Tibial nerve (tissue), 4 donors: ENCODE measurements around the gene NLN. TPM values are rescaled to one million over a fixed set of nuclear protein-coding genes. Genes with fewer than 3 reads are reported as not detected.

Experiments
- DNase-seq, 2 donors: peaks; one replicate each; pipeline ENCODE4 v3.0.0-alpha.2; 2019; ENCODE audit warnings: low spot score in 2 of 2
- H3K27ac ChIP-seq, 4 donors: fragments of 200-600 bp; sonication (generic) in 3 of 4; one replicate each; pipeline ENCODE4 v1.5.1; 2017 to 2019; ENCODE audit warnings: mild to moderate bottlenecking in 1 of 4
- H3K27me3 ChIP-seq, 2 donors: fragments of 200-600 bp; sonication (generic) in 1 of 2; one replicate each; pipeline versions ENCODE4 v1.5.1 to v1.6.0; 2017 to 2019
- H3K36me3 ChIP-seq, 3 donors: fragments of 200-600 bp; sonication (generic); one replicate each; pipeline ENCODE4 v1.5.1; 2018 to 2019
- H3K4me1 ChIP-seq, 4 donors: fragments of 200-600 bp; sonication (generic) in 3 of 4; one replicate each; pipeline ENCODE4 v1.5.1; 2017 to 2019
- H3K4me3 ChIP-seq, 4 donors: fragments of 200-600 bp; sonication (generic) in 3 of 4; one replicate each; pipeline ENCODE4 v1.5.1; 2017 to 2019; ENCODE audit warnings: mild to moderate bottlenecking in 1 of 4, moderate library complexity in 1 of 4
- H3K9me3 ChIP-seq, 4 donors: fragments of 200-600 bp; sonication (generic) in 3 of 4; one replicate each; pipeline ENCODE4 v1.5.1; 2017 to 2019
- EP300 ChIP-seq, 2 donors: sonication (generic); formaldehyde crosslinking; IDR thresholded peaks; one replicate each; pipeline ENCODE4 v1.6.1; 2017; ENCODE audit warnings: antibody characterized with exemption in 2 of 2, mild to moderate bottlenecking in 1 of 2
- POLR2A ChIP-seq, 2 donors: fragments of 450-650 bp; IDR thresholded peaks; one replicate each; pipeline ENCODE4 v1.6.1; 2017; ENCODE audit warnings: antibody characterized with exemption in 2 of 2, mild to moderate bottlenecking in 2 of 2, moderate library complexity in 2 of 2
- WGBS, 2 donors: methylation state at CpG; one replicate each; pipeline ENCODE4 v1.1.5; 2018; 5-methylcytosine and 5-hydroxymethylcytosine counted together
- total RNA-seq, 4 donors: library from RNA; depleted of rRNA; stranded (reverse); fragments of >200 nt; gene quantifications; one replicate each; pipeline ENCODE4 v1.1.0, GENCODE V29; 2016
- TF ChIP-seq, protein P1 (sequence below), 5 experiments: fragments of 200-600 bp in 3 of 5; fragments of 450-650 bp in 2 of 5; sonication (generic) in 3 of 5; IDR thresholded peaks; one replicate each; pipeline ENCODE4 v1.5.1; 2016 to 2019; ENCODE audit warnings: antibody characterized with exemption in 5 of 5, mild to moderate bottlenecking in 3 of 5, moderate library complexity in 2 of 5

NLN gene
- total RNA-seq, 4 donors from 2014 or later = 10.9 to 28.6 (median 19.2) TPM

- no peak for DNase-seq
- Histone ChIP-seq H3K4me3 (no peak overlapping the region), H3K36me3 (no peaks in the 10 kb centered on the region), H3K4me1 (peaks cover 0 to 8% (median 0%) of the 10 kb centered on the region in 4 donors), H3K27me3 (no peaks in the 10 kb centered on the region), H3K9me3 (no peaks in the 10 kb centered on the region), H3K27ac (no peak overlapping the region)
- TF ChIP-seq EP300 (IDR thresholded peaks at IDR 0.05) (no peak), POLR2A (IDR thresholded peaks at IDR 0.05) (no peak)
- TF ChIP-seq, protein P1, sequence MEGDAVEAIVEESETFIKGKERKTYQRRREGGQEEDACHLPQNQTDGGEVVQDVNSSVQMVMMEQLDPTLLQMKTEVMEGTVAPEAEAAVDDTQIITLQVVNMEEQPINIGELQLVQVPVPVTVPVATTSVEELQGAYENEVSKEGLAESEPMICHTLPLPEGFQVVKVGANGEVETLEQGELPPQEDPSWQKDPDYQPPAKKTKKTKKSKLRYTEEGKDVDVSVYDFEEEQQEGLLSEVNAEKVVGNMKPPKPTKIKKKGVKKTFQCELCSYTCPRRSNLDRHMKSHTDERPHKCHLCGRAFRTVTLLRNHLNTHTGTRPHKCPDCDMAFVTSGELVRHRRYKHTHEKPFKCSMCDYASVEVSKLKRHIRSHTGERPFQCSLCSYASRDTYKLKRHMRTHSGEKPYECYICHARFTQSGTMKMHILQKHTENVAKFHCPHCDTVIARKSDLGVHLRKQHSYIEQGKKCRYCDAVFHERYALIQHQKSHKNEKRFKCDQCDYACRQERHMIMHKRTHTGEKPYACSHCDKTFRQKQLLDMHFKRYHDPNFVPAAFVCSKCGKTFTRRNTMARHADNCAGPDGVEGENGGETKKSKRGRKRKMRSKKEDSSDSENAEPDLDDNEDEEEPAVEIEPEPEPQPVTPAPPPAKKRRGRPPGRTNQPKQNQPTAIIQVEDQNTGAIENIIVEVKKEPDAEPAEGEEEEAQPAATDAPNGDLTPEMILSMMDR (IDR thresholded peaks at IDR 0.05) = no peak
- 86% methylated on average over 7 of the region's 7 CpGs for WGBS, 2 donors
These were observed 15.8 kb downstream of the NLN start for GRCh38 chr5:65737842-65738241.

- 73% methylated on average over 4 of the region's 4 CpGs for WGBS, 2 donors
These were observed 16.3 kb downstream of the NLN start for GRCh38 chr5:65738305-65738704.

DNA sequence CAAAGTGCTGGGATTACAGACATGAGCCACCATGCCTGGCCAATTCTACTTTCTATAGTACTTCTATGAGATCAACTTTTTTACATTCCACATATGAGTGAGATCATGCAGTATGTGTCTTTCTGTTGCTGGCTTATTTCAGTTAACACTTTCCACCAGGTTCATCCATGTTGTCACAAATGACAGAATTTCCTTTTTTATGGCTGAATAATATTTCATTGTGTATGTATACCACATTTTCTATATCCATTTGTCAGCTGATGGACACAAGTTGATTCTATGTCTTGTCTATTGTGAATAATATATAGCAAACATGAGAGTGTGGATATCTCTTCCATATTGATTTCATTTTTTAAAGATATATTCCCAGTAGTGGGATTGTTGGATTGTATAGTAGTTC, 17.2 kb downstream of the NLN start:
- no peaks in the 10 kb centered on the region for H3K9me3 ChIP-seq
- no peak for DNase-seq
- H3K4me1 ChIP-seq = peaks cover 0 to 11% (median 0%) of the 10 kb centered on the region in 4 donors
- H3K4me3 ChIP-seq = no peak overlapping the region
- TF ChIP-seq, protein P1 (IDR thresholded peaks at IDR 0.05) = no peak
- TF ChIP-seq EP300 (IDR thresholded peaks at IDR 0.05) (no peak), POLR2A (IDR thresholded peaks at IDR 0.05) (no peak)
- H3K27me3 ChIP-seq = no peaks in the 10 kb centered on the region
- no peaks in the 10 kb centered on the region for H3K36me3 ChIP-seq
- H3K27ac ChIP-seq = no peak overlapping the region

More at GRCh38 chr5:65738305-65738704, 16.3 kb downstream of the NLN start:
- H3K4me3 ChIP-seq = no peak overlapping the region
- peaks cover 0 to 11% (median 0%) of the 10 kb centered on the region in 4 donors for H3K4me1 ChIP-seq
- TF ChIP-seq EP300 (IDR thresholded peaks at IDR 0.05) = no peak
- TF ChIP-seq, protein P1 (IDR thresholded peaks at IDR 0.05) = no peak
- no peak for TF ChIP-seq POLR2A (IDR thresholded peaks at IDR 0.05)
- no peaks in the 10 kb centered on the region for H3K9me3 ChIP-seq
- no peaks in the 10 kb centered on the region for H3K27me3 ChIP-seq
- no peak for DNase-seq
- H3K36me3 ChIP-seq = no peaks in the 10 kb centered on the region
- H3K27ac ChIP-seq = no peak overlapping the region

GRCh38 chr5:65742565-65743231, 20.7 kb downstream of the NLN start:
- no peaks in the 10 kb centered on the region for H3K36me3 ChIP-seq
- DNase-seq = no peak
- WGBS, 2 donors = 24 to 25% methylated on average over 4 of the region's 4 CpGs
- H3K27ac ChIP-seq = no peak overlapping the region
- no peak for TF ChIP-seq EP300 (IDR thresholded peaks at IDR 0.05)
- TF ChIP-seq, protein P1 (IDR thresholded peaks at IDR 0.05) = peak; percentile 39 to 65 (median 60)
- no peaks in the 10 kb centered on the region for H3K27me3 ChIP-seq
- peaks cover 0 to 11% (median 0%) of the 10 kb centered on the region in 4 donors for H3K4me1 ChIP-seq
- H3K4me3 ChIP-seq = no peak overlapping the region
- no peaks in the 10 kb centered on the region for H3K9me3 ChIP-seq

- no peak overlapping the region for H3K27ac ChIP-seq
- TF ChIP-seq POLR2A (IDR thresholded peaks at IDR 0.05) (no peak), EP300 (IDR thresholded peaks at IDR 0.05) (no peak)
- TF ChIP-seq, protein P1 (IDR thresholded peaks at IDR 0.05) = no peak
- no peaks in the 10 kb centered on the region for H3K36me3 ChIP-seq
- H3K4me1 ChIP-seq = no peaks in the 10 kb centered on the region
- no peak for DNase-seq
- no peak overlapping the region for H3K4me3 ChIP-seq
- H3K27me3 ChIP-seq = no peaks in the 10 kb centered on the region
- WGBS, 2 donors = 97 to 98% methylated on average over 1 of the region's 1 CpG
- no peaks in the 10 kb centered on the region for H3K9me3 ChIP-seq
These were observed 27.3 kb downstream of the NLN start for GRCh38 chr5:65749221-65749844.
